PFSK-1 (cell line): Measurements from ENCODE around the gene MAOA.

Source experiments
- POLR2AphosphoS5 ChIP-seq: IDR thresholded peaks from 2 replicates; pipeline ENCODE4 v1.6.1; 2012; ENCODE audit warnings: low read depth, mild to moderate bottlenecking, control low read depth, low read length, moderate library complexity
- REST ChIP-seq, 2 experiments: IDR thresholded peaks; 2 replicates each; pipeline versions ENCODE4 v1.6.1 to v1.8.0; 2011 to 2012; ENCODE audit warnings: low read depth in 2 of 2, low read length in 2 of 2, control low read depth in 1 of 2, inconsistent platforms in 1 of 2, mild to moderate bottlenecking in 1 of 2, moderate library complexity in 1 of 2; ENCODE audit not compliant: insufficient read depth in 1 of 2
- TAF1 ChIP-seq: IDR thresholded peaks from 2 replicates; pipeline ENCODE4 v1.6.1; 2012; ENCODE audit warnings: low read length, control low read depth, borderline replicate concordance; ENCODE audit not compliant: insufficient read depth

DNA sequence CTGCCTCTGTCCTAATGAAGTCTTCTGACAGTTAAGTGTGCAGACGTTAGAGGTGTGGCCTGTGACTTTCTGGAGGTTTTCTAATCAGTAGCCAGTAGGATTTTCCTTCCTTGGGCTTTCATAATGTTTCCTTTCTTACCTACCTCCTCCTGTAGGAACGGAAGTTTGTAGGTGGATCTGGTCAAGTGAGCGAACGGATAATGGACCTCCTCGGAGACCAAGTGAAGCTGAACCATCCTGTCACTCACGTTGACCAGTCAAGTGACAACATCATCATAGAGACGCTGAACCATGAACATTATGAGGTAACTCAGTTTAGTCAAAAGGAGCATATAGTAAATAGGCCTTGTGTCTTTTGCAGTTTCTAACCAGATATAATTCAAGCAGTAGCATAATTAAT, 75.0 kb downstream of the MAOA start:
- TF ChIP-seq TAF1 (no peak), REST (IDR thresholded peaks at IDR 0.05; ENCODE audit: insufficient read depth in 1 of 2, low read depth in 2 of 2, low read length in 2 of 2) (no peak), POLR2AphosphoS5 (no peak)
